Measurements from ENCODE around the gene CAMTA1.
"Not testable (repeated sequence)": the region's sequence is repeated elsewhere in the genome, so short reads cannot be mapped to it uniquely, and the experiment has no call there.

The CAMTA1 gene

DNA sequence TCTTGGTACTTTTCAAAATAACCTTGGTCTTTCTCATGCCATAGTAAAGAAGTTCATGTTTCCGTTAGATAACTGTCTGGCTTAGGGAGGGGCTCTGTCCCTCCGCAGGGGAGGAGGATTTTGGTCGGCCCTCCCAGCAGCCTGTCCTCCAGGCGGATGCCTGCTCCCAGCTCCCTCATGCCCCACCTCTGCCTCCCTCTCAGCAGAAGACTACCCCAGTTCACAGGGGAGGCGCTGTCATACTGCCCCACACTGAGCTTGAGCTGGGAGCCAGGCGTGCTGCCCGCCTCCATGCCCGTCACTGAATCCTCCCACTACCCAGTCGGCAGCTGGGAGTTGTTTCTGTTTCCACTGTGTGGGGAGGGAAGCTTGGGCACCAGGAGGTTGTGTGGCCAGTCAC lies 127.3 kb downstream of the CAMTA1 start:
- no peak for DNase-seq

DNA sequence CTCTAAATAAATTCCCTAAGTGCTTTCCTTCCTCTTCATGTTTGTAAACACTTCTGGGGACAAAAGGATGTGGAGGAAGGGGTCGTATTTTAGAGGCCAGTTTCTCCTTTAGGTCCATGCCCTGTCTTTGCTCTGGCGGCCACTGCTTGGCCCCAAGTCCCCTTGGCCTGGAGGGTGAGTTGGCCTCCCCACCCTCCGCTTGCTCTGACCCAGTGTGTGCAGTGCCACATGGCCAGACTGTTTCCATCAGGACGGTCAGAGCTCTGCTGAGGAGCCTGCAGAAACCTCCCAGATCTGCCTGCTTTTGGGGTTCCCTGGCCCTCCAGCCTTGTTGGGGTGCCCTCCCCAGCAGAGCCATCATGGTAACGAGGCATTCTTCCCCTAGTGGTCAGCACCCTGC lies 127.8 kb downstream of the CAMTA1 start:
- DNase-seq = no peak

DNA sequence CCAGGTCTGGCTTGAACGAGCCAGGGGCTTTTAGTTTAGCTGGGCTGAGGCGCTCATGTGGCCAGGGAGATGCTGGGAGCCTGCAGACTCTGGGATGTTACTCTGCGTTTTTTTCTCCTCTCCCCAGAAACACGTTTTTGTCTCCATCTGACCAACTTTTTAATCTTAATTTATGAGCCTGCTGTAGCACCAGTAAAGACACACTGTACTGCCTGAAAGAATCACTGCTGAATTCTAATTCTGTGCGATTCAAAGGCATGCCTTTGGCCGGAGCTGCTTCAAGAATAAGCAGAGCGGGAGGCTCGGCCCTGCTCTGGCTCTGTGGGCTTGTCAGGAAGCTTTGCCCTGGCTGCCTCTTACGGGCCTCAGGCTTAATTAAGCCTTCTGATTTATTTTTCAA lies 129.5 kb downstream of the CAMTA1 start:
- no peak for DNase-seq

DNA sequence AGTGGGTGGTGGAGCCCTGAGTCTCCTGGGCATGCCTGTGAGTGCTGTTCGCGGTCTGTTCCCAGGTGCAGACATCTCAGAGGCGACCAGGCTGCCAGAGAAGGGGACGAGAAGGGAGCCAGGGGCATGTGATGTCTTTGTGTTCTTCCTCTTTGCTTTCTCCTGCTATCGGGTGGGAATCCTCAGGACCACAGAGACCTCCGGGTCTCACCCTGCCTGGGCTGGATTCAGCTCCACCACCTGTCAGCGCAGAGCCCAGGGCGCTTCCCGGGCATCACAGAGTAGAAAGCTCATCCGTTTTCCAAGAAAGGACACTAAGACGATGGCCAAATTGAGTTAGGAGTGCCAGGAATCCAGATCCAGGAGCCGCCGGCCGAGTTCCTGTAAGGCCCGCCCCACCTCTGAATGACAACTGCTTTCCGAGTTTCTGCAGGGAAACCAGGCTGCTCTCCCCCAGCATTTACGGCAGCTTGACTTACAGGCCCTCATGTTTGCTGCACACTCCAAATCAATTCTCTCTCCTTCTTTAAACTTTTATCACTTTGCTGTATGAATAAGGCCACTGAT lies 130.8 kb downstream of the CAMTA1 start:
- DNase-seq = no peak

GRCh38 chr1:6917067-6917466 lies 131.8 kb downstream of the CAMTA1 start:
- no peak for DNase-seq

- no peak for DNase-seq
Measured at GRCh38 chr1:6918186-6918924, 133.1 kb downstream of the CAMTA1 start.

DNA sequence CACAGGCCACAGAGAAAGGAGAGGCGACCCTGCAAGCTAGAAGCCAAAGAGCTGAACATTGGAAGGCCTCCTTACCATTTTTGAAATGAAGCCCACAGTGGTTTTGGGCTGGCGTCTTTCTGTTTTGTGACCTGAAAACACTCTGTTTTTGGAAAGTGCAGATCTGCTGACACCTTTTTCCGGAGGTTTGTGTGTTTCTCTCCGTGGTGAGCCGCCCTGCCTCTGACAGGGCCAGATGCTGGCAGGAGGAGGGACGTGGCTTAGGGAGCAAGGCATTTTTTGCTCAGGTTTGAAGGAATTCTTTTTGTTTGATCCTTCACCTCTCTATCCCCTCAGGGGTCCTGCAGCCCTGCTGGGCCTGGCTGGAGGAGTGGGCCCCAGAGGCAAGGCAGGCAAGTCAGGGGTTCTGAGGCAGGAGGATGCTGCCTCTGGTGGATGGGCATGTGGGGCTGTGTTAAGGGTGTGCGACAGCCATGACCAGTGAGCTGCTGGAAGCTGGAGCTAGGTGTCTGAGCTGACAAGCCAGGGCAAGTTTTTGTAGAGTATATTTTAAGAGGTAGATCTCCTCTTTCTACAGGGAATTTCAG lies 133.8 kb downstream of the CAMTA1 start:
- DNase-seq = no peak

DNA sequence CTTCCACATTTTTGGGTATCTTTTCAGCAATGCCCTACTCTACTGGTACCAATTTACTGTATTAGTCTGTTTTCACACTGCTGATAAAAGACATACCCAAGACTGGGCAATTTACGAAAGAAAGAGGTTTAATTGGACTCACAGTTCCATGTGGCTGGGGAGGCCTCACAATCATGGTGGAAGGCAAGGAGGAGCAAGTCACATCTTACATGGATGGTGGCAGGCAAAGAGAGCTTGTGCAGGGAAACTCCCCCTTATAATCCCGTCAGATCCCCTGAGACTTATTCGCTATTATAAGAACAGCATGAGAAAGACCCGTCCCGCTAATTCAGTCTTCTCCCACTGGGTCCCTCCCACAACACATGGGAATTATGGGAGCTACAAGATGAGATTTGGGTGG lies 136.3 kb downstream of the CAMTA1 start:
- not testable (repeated sequence) for DNase-seq

DNA sequence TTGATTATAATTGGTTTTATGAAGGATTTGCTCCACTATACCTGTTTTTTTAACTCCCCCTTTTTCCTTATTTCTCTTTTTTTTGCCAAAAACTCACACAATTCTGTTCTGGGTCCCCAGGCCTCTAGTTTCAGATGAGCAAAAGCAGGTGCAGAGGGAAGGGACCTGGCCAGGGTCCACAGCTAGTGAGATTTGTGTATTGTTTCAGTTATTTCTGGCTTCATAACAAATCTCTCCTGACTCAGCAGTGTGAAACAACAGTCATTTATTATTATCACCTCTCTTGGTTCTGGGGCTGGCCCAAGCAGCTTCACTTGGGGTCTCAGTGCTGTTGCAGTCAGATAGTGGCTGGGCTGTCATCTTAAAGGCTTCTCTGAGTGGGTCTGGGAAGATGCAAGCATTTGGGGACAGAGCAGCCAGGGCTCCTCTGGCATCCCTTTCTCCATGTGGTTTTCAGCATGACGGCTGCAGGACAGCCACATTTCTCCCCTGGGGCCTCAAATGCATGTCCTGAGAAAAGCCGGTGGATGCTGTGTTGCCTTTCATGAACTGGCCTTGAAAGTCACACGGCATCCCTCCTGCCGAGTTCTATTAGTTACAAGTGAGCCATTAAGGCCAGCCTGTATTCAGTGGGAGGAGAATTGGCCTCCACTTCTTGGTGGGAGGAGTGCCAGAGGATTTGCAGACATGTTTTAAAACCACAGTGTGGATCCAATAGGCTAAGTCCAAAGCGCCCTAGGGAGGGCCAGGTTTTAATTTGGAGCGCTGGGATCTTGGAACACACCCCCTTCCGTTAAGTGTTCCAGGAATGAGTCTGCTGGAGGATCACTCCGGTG lies 137.1 kb downstream of the CAMTA1 start:
- DNase-seq = no peak

DNA sequence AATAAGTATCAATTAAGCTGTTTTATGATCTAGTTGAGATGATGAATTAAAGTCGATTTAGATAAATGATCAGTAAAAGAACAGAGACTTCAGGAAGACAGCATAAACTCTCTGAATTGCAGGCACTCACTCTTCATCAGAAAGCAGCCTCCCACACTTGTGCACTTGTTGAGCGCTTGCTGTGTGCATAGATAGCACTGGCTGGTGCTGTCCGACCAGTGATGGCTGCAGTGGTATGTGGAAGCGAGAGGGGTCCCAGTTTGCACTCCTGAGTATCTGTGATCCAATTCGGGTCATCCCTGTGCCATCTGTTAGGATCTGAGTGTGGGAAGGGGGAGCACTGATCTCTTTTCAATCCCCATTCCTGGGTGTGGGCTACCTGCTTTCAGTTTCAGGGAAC lies 137.8 kb downstream of the CAMTA1 start:
- DNase-seq = no peak

DNA sequence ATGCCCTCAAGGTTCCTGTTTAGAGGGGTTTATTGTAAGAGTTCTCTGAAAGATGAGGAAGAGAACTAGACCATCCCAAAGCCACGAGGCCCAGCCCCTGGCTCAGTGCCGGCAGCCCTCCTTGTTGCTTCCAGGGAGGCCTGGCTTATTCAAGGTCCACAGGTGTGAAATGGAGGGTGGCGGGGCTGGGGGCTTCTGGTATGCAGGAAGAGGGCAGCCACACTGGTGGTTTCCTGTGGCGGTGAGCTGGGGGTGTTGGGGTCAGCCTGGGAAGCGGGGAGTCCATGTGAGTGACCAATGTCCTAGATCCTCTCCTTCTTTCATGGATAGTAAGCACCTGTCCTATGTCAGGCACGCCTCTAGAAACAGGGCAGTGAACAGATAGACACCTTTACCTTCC lies 138.2 kb downstream of the CAMTA1 start:
- no peak for DNase-seq

- no peak for DNase-seq
Measured at GRCh38 chr1:6923955-6924881, 139.0 kb downstream of the CAMTA1 start.

DNA sequence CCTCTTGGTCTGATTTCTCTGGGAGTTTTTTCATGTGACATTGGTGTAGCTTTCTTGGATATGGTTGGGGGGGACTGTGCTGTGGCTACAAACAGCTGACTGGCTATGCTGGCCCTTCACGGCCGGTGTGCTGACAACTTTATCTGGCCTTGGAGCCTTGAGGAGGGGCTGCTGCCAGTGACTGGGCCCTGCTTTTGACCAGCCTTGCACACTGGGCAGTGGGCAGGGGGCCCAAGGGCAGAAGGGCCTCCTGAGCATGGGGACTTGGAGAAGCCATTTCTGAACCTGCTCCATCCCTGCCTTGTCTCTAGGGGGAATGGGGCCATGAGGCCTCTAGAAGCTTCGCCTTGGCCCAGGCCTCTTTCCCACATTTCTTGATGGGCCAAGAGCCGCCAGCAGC lies 139.6 kb downstream of the CAMTA1 start:
- DNase-seq = no peak

DNA sequence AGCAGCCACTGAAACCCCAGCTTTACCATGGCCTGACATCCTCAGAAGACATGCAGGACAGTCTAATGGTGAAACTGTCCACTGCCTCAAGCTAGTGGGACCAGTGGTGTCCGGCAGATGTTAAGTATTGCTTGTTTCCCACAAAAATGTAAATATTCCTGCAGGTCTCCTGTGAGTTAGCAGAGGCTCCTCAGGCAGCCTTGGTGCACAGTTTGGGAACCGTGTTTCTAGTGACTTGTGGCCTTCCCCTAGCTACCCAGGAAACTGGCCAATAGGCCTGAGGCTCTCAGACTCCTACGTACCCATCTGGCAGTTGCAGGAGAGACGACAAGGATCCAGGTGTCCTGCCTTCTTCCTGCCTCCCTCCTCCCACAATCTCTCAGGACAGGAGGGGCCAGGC lies 142.4 kb downstream of the CAMTA1 start:
- DNase-seq = no peak

GRCh38 chr1:6928106-6928885 lies 143.0 kb downstream of the CAMTA1 start:
- no peak for DNase-seq

DNA sequence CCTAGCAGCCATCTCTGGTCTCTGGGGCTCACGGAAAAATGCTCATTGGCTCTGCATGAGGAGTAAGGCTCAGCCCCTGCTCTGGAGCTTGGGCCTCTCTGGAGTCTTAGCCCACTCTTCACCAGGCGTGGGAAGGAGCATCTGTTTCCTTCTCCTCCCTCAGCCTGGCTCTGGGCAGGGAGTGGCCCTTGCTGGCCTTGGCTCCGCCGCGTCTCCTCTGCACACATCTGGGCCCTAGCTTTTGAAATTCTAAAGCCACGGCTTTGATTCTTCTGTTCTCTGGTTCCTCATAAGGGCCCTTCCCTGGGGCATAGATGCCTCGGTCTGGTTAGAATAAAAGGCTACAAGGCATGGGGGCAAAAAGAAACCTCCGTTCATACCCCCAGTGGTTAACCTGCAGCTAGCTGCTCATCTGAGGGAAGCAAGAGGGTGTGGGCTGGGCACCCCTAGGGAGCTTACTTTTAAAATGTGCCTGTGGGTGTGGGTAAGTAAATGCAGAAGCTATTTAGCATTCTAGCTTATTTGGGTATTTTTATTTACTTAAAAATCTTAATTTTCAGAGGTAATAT lies 145.6 kb downstream of the CAMTA1 start:
- DNase-seq = no peak

GRCh38 chr1:6935361-6935883 lies 150.2 kb downstream of the CAMTA1 start:
- DNase-seq = no peak

- no peak for DNase-seq
Measured at GRCh38 chr1:6935911-6936690, 150.8 kb downstream of the CAMTA1 start.

DNA sequence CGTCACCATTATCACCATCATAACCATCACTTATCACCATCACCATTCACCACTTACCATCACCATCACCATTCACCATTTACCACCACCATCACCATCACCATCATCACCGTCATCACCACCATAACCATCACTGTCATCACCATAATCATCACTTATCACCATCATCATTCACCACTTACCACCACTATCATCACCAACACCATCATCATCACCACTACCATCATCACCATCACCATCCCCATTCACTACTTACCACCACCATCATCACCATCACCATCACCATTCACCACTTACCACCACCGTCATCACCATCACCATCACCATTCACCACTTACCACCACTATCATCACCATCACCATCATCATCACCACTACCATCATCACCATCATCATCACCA lies 151.8 kb downstream of the CAMTA1 start:
- no peak for DNase-seq

- no peak for DNase-seq
Measured at GRCh38 chr1:6939363-6939762, 154.1 kb downstream of the CAMTA1 start.
